NCI-H345 (cell line): ENCODE measurements around the gene WBP2.

Experiments used
- DNase-seq: peaks from one replicate; lab custom pipeline; 2025; lab: John Stamatoyannopoulos, UW

Gene WBP2

DNA sequence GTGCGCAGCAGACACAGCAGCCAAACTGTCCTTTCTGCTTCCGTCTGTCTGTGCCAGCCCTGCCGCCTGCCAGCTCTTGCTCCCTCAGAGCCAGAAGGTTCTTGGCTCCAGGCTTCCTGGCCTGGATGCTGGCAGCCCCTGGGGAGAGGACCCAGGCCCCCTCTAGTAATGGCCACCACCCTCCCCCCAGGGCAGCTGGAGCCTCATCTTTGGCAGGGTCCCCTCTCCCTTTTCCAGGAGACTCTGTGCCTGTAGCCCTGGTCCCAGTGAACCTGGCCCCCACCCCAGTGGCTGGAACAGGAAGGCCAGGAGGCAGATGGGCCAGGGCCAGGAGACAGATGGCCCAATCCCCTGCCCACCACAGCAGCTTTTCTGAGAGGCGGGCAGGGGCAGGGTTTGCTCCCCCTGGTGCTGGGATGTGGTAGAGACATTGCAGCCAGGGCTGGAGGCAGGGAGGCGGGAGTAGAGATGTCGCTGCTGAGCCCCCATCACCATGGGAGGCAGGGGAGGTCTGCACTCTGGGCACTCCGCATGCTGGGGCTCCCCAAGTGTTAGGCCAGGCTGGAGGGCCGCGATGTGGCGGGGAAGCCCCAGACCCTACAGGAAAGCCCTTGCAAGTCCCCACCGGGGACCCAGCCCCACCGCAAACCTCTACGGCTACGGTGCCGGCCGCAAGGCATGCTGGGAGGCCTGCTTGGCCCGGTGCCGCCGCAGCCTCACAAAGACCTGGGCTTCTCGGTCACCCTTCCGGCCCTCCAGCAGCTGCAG lies 27.6 kb downstream of the WBP2 start:
- DNase-seq = peak; percentile 80

DNA sequence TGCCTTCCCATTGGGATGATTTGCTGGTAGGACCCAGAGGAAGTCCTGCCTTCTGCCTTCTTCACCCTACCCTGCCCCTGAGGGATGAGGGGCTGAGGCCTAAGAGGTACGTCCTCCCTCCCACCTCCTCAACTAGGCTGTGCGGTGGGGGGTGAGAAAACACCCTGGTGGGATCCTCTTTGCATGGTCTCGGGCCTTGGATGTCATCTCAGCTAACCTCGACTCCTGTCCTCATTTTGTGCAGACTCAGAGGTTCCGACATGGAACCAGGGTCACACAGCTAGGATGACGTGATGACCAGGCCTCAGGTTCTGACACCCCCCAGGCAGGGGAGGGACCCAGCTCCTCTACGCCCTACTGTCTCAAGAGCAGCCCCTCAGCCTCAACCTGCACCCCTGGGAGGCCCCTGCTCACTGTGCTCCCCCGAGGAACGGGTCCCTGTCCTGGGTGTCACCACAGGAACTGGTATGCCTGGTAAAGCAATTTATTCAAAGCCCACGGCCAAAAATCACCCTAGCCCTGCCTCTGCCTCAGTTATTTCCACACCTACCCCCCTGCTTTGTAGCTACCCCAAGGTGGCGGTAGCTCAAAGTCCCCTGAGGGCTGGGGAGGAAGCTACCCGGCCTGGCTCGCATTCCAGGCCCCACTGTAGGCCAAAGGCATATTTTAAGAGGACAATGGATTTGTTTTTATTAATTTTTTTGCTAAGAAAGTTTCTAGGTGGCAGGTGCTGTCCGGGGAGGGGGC lies 28.4 kb downstream of the WBP2 start:
- no peak for DNase-seq

DNA sequence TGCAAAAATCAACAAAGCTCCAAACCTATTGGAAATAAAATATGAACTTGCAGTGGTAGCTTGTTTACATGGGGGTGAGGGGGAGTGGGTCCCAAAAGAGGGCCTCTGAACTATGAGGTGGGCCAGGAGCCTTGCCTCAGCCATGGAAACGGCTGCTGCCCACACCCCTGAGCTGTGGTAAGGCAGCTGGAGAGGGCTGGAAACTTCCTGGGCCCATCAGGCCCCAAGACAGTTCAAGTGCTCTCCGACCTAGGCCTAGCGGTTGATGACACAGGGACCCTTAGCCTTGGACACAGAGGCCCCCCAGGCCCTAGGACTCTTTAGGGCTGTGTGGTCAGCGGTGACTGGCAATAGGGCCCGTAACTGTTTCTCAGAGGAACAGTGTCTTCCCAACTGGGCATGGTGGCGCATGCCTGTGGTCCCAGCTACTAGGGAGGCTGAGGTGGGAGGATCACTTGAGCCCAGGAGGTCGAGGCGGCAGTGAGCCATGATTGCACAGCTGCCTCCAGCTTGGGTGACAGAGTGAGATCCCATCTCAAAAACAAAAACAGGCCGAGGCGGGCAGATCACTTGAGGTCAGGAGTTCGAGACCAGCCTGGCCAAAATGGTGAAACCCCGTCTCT lies 29.3 kb downstream of the WBP2 start:
- no peak for DNase-seq

DNA sequence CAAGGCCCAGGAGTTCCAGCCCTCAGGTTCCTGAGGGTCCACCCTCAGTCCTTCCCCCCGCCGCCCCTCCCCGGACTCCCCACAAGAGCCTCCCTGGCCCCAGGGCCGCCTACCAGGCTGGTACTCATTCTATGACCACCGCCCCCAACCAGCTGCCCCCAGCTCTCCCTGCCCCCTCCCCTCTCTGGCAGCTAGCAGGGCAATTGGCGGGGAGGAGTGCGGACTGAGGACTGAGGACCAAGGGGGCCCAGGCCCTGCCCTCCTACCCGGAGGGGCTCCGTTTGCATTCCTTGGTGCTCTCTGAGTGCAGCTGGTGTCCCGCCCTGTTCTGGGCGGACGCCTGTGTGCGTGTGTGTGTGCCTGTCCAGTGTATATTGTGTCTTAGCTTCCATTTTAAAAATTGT lies 30.0 kb downstream of the WBP2 start:
- DNase-seq = no peak

DNA sequence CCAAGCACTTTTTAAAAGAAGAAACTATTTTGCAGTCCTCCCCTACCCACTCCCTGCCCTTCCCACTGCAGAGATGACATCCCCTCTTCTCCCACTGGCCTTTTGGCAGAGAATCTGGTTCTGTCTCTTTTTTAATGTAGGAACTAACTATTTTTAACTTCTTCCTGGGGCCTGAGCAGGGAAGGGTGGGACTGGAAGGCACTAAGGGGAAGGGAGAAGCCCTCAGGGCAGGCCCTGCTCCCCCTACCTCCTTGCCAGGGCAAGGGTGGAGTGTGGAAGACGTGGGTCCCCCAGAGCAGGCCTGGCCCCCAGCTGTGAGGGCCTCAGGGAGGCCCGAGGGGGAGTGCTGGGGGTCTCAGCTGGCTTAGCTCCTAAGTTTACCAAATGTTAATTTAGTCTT lies 30.5 kb downstream of the WBP2 start:
- no peak for DNase-seq

DNA sequence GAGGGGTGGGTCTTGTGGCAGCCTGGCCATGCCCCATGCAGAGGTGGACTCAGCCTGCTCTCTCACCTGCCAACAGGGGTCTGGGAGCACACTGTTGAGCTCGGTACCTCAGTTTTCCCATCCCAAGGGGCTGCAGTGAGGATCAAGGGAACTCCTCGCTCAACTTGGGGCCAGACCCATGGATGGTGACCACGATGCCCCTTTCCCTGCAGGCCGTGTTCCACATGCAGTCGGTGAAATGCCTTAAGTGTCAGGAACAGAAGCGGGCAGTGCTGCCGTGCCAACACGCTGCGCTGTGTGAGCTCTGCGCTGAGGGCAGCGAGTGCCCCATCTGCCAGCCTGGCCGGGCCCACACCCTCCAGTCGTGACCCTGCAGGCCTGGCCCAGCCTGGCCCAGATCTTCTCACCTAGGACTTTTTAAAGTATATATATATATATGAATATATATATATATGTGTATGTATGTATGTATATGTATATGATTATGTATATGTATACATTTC lies 31.0 kb downstream of the WBP2 start:
- DNase-seq = no peak

DNA sequence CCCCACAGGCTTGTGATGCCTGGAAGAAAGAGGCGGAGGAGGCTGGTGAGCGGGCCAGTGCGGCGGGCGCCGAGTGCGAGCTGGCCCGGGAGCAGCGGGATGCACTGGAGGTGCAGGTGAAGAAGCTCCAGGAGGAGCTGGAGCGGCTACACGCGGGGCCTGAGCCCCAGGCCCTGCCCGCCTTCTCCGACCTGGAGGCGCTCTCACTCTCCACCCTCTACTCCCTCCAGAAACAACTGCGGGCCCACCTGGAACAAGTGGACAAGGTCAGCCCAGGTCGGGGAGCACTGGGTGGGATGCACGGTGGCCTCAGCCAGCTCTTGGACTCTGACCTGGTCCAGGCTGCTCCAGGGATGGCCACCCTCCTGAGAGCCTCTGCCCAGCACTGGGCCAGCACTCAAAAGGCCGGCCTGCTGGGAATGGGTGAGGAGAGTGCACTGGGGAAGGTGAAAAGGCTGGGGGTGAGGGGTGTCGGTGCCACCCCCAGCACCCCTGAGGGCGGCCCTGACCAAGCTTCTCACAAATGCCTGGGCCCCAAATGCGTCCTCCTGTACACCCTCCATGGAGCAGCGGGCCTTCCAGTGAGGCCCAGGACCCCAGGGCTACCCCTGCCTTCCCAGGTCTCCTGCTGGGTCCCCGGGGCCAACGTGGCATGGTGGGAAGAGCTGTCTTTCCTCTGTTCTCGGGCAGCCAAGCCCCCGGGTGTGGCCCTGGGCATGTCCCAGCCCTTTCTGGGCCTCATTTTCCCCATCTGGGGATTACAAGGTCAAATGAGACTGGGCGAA lies 31.7 kb downstream of the WBP2 start:
- DNase-seq = no peak

DNA sequence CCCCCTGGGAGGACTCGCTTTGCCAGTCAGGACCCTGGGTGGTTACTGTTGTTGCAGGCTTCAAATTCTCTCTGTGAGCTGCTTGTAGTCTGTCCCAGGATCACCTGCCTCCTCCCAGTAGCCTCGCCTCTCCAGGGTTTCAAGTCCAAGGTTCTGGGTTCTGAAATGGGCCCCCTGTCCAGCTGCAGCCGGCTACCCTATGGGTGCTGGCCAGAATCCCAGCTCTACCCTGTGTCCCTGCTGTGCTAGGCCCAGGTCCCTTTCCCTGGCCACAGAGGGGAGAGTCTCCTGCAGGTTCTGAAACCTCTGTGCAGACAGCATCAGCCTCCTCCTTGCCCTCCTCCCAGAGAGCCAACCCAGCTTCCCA lies 32.4 kb downstream of the WBP2 start:
- no peak for DNase-seq

DNA sequence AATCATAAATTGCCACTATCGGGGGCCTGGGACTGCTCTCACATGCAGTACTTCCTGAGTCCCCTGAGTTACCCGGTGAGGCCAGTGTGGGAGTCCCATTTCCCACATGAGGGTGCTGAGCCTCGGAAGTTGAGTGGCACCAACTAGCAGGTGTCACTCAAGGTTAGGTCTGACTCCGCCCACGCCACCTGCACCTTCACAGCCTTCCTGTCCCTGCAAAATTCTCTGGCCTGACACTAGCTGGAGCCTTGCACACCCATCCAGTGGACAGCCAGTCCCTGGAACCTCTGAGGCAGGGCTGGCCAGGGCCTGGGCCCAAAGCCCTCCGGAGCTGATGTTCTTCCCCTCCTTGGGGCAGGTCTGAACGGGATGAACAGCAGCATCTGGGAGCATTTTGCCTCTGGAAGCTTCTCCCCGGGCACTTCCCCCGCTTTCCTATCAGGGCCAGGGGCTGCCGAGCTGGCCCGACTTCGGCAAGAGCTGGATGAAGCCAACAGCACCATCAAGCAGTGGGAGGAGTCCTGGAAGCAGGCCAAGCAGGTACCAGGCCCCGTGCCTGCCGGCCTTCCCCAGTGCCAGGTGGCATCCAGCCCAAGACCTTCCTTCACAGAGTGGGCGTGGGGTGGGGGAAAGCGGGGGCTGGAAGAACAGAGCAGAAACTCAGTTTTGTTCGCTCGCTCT lies 32.9 kb downstream of the WBP2 start:
- peak; percentile 70 for DNase-seq

DNA sequence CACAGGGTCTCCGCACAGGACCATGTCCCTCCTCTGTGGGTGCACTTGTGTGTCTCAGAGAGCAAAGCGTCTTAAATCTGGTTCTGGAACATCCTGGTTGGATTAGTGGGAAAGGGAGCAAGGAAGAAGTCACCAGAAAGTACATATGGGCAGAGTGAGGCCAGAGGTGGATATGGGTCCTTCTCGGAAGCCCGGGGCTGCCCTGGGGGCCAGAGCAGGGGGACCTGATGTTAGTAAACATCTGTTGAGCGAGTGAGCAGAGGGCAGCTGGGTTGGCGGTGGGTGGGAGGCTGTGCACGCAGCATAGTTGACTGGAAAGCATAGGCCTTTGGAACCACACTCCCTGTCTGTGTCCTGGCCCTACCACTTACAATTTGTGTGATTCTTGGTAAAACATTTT lies 33.6 kb downstream of the WBP2 start:
- DNase-seq = no peak

DNA sequence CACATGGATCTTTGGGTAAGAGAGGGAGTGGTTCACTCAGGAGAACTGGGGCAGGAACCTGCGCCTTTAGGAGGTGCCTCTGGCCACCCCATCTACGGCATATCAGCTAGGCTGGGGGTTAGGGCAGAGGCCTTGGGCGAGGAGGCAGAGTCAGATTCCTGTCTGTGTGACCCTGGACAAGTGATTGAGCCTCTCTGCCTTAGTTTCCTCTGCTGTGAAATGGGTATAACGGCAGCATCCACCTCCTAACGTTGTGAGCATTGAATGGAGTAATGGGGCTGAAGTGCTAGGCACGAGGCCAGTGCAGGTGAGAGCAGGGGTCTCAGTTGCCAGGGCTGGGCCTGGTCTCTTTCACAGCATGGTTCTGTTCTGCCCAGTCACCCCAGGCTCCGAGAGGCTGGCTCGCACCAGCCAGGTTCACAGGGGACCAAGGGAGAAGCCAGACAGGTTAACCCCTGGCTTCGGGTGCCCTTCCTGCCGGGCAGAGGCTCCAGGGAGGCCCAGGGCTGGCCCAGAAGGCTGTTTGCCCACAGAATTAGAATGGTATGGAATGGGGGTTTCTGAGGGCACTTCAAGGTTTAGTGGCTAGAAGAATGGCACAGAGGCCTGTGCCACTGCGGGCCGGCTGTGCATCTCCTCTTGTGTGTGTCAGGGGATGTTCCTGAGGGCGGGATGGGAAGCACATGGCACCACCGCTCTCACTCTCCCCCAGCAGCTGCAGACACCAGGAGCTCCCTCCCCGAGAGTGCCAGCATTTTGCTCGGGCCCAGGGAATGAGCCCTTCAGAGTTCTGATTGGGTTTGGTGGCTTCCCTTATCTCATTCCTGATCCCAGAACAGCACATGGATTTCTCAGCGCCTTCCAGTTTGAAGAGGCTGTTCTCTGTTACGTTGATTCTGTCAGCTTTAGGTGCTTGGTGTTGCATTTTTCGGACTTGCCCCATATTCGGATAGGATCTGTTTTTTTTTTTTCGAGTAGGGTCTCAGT lies 34.7 kb downstream of the WBP2 start:
- DNase-seq = no peak

DNA sequence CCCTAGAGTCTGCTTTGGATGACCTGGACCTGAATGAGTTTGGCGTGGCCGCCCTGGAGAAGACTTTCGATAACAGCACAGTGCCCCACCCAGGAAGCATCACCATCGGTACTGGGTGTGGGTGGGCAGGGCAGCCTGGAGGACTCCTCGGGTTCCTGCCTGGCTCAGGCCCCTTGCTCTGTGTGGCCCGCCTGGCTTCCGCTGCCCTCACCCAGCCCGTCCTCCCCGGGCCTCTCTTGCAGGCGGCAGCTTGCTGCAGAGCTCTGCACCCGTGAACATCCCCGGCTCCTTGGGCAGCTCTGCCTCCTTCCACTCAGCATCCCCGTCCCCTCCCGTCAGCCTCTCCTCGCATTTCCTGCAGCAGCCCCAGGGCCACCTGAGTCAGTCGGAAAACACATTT lies 35.5 kb downstream of the WBP2 start:
- no peak for DNase-seq

DNA sequence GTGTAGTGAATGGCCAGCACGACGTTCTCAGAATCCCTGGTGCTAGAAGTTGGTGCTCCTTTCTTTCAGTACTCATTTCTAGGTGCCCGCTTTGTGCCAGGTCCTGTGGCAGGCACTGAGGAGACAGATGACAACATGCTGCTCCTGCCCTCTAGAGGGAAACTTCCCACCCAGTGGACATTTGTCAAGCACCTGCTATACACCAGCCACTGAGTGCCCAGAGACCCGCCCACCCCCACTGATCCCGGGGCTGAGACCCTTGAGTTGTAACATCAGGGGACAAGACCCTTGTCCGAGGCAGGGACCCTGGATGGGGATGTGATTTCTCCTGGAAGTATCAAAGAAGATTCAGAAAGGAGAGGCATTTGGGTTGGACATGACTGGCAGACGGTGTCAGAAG lies 36.0 kb downstream of the WBP2 start:
- no peak for DNase-seq

DNA sequence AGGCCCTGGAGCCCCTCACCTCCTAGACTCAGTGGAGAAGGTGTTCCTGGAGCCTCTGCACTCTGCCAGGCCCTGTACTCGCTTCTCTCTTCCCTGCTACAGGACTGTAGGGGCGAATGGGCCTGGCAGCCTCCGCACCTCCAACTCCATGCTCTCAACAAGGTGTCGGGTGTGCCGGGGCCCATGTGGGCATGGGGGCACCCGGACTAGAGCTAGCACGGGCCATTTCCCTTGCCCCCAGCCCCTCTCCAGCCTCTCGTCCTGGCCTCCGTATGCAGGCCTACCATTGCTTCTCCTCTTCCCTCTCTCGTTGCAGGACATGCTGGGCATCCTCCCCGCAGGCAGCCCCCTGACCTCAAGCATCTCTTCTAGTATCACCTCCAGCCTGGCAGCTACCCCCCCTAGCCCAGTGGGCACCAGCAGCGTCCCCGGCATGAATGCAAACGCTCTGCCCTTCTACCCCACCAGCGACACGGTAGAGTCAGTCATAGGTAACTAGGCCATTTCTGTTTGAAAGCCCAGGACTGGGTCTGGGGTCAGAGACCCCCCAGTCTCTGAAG lies 36.7 kb downstream of the WBP2 start:
- no peak for DNase-seq

DNA sequence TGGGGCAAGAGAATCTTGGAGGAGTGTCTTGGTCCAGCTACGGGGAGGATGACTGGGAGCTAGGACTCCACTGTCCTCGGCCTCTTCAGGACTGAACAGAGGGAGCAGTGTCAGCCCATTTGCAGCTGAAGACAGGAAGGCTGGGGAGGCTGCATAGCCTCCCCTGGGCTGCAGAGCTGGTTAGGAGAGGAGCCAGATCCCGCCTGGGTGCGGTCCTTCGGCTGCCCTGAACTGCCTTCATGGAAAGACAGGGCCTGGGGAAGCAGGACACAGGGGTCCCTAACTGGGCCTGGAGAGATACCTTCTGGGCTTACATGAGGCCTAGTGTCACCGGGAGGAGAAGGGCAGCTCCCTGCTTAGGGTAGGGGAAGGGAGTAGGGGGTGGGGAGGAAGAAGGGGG lies 37.6 kb downstream of the WBP2 start:
- no peak for DNase-seq

DNA sequence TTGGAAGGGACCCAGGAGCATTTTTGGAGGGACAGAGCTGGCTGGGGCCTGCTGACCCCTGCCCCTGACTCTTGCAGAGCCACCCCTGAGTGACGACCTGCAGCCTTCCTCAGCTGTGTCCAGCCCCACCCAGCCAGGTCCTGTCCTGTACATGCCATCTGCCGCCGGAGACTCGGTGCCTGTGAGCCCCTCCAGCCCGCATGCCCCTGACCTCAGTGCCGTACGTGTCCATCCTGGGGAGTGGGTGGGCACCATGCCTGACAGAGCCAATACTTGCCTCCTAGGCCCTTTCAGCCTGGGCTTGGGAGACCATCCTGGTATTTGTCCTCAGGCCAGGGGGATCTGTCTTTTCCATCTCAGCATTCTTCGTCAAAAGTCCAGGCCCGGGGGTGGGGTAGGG lies 38.4 kb downstream of the WBP2 start:
- no peak for DNase-seq

DNA sequence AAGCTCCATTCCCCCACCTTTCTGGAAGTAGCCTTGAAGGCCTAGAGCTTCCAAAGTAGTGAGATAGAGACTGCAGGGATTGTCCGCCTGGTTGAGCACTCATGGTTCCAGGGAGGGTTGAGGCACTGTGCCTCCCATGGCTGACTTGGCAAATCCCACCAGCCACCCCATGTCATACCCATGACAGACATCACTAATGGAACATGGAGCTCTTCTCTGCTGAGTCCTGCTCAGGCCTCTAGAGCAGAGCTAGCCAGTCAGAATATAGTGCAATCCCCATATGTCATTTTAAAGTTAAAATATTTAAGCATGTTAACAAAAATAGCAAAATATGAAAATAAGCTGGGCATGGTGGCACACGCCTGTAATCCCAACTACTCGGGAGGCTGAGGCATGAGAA lies 39.7 kb downstream of the WBP2 start:
- no peak for DNase-seq

DNA sequence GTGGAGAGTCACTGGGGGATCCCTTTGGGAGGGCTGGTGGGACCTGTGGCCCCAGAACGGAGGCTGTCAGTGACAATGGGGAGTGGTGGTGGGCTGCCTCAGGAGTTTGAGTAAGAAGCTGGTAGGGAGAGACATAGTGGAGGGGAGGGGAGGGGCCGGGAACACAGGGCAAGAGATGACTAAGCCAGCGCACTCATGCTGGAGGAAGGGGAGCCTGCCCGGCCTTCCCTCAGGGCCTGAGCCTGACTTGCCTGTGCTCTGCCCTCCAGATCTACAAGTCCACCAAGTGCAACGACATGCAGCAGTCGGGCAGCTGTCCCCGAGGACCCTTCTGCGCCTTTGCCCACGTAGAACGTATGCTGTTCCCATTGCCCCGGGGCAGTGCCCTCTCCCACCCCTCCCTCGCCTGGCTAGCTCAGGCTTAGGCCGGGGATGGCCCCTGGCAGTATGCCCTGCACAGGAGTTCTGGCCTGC lies 40.2 kb downstream of the WBP2 start:
- DNase-seq = no peak

DNA sequence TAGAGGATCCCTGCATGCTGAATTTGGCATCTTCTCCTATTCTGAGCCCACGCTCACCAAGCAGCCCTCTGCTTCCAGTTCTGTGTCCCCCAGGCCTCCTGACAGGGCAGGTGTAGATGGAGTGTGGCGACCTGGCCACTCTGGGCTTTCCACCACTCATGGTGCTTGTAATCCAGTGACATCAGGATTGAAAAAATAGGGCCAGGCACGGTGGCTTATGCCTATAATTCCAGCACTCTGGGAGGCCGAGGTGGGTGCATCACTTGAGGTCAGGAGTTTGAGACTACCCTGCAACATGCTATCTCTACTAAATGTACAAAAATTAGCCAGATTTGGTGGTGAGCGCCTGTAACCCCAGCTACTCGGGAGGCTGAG lies 41.1 kb downstream of the WBP2 start:
- no peak for DNase-seq
